HG03520 (cell line): Measurements from ENCODE around the gene DSCAM.
"Not testable (repeated sequence)": the region's sequence is repeated elsewhere in the genome, so short reads cannot be mapped to it uniquely, and the experiment has no call there.

Source experiments
- ATAC-seq: cut with Tn5 transposase; IDR thresholded peaks from one replicate; pipeline ENCODE4 v1.9.1; 2021; ENCODE audit warnings: mild to moderate bottlenecking, moderate library complexity; ENCODE audit not compliant: unreplicated experiment

The DSCAM gene

DNA sequence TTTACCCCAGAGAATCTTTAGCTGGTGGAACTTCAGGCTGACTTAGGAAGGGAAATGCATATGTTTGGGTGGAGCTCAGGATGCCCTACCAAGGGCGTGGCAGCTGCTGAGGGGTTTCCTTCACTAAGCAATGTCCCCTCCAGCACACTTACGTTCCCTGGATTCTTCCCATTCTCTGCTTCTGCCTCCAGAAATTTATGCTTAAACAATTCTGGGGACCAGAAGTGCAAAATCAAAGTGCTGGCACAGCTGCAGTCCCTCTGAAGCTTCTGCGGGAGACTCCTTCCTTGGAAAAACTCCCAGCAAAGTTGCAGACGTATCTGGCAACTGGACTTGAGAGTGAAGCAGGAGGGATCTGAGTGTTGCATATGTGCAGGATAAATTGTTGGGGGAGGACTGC lies 576.9 kb downstream of the DSCAM start:
- ATAC-seq, result no peak

DNA sequence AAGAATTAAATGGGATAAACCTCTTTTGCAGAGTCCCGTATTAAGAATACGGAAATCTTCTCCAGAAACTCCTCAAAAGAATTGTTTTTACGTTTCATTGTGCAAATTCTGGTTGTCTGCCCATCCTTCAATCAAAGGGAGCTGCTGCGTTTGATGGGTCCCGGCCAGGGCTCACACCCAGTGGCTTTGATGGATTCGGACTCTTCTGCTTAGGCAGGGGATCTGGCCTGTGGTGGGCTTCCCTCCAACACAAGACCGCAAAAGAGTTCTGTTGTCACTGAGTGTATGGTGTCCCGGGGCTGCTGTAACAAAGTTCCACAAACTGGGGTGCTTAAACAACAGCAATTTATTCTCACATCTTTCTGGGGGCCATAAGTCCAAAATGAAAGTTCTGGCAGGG lies 577.7 kb downstream of the DSCAM start:
- no peak for ATAC-seq

DNA sequence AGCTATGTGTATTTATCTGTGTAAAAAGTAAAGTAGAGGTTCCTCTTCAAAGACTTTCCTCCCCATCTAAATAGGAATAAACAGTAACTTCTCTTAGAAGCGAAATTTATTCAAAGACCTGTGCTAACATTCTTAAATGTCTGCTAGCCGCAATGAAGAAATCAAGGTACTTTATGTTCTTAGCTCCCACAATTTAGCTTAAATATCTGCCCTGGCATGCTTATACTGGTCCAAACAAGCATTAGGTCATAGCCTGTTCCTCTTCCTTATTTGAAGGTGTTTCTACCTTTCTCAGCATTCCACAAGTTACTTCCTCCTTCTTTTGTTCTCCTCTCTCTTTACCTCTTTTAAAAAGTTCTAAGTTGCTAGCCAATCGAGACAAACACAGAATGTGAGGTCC lies 588.5 kb downstream of the DSCAM start:
- not testable (repeated sequence) for ATAC-seq

DNA sequence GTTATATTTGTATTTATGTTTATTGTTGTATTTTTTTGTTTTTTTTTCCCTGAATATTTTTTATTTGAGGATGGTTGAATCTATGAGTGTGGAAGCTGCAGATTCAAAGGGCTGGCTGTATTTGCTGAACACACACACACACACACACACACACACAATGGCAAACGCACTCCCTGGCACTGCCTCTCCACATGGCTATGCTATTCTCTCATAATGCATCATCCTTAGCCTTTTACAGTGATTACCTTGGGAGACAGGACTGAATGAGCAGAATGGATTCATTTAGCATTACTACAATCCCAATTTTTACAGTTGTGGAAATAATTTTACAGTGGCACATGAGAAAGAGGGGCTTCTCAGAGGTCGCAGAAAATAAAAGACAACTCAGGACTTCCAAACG lies 589.6 kb downstream of the DSCAM start:
- no peak for ATAC-seq

DNA sequence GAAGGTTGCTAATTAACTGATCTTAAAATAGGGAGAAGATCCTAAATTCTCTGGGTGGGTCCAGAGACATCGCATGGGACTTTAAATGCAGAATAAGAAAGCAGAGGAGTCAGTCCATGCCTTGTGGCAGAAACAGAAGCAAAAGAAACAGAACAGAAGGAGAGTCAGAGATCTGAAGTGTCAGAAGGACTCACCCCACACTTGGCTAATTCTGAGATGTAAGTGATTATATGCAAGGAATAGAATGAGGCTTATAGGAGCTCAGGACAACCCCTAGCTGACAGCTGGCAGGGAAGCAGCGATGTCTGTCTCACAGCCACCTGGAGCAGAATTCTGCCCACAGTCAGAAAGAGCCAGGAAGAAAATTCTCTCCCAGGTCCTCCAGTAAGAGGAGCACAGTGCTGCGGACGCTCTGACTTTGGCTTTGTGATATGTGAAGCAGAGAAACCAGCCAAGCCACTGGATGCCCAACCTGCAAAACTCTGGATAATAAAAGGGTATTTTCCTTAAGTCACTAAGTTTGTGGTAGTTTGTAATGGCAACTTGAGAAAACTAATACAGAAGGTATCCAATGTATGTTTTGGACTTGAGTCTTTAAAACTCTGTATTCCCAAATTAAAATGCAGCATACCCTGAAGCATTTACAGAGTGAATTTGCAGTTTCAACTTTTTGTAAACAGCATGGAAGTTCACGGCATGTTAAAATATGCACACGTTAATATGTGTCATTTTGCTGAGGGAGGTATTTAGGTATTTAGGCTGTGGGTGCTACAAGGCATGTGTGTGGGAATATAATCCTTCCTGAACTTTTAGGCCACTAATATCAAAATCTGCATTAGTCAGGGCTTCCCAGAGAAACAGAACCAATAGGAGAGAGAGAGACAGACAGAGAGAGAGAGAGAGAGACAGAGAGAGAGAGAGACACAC lies 591.2 kb downstream of the DSCAM start:
- no peak for ATAC-seq

DNA sequence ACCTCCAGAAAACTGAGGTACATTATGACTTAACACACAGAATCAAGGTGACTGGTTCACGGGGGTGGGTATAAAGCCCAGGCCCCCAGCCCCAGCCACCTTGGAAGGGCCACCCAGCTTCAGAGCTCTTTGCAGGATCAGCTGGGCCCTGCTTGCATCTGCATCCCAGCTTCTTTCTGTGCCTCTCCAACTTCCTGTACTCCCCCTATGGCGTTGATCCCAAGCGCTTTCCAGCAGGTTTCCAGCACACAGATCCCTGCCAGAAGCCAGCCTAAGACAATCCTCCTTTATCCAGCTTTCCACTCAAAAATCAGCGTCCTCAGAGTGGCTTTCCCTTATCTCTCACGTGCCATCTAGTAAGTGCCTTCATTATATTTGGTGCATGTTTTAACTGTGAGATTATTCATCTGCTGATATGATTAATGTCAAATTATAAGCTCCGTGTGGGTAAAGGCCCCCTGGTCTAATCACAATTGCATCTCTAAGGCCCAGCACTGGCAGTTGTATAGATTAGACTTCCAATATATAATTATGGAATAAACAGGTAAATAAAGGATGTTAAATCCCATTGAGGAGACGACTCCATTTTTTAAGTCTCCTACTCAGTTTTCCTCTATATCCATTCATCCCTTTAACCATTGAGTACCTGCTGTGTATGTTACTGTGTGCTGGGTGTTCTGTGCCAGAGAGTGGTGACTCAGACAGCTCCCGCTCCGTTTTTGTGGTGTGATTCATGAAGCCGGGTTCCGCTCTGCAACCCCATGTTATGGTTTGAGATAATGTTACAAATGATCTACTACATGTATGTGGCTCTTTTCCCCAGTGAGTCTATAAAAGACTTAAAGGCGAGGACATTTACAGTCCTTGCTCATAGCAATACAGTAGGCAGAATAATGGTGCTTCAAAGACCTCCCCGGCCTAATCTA lies 592.2 kb downstream of the DSCAM start:
- ATAC-seq, result no peak

DNA sequence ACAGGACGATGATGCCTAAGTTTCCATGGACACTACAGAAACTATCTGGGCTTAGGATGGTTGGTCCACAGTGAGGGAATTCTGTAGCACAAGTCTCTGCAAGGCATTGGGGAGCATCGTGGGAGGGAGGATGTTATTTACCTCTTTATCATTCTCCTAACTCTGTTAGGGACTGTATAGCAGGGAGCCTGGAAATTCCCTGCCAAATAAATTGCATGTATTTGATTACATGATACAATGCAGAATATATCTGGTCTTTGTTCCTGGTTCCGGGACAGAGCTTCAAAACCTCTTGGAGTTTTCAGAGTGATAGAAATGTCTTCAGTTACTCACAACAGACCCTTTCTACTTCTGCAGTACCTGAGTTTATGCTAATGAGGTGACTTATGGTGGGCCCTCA lies 593.8 kb downstream of the DSCAM start:
- ATAC-seq, result no peak

DNA sequence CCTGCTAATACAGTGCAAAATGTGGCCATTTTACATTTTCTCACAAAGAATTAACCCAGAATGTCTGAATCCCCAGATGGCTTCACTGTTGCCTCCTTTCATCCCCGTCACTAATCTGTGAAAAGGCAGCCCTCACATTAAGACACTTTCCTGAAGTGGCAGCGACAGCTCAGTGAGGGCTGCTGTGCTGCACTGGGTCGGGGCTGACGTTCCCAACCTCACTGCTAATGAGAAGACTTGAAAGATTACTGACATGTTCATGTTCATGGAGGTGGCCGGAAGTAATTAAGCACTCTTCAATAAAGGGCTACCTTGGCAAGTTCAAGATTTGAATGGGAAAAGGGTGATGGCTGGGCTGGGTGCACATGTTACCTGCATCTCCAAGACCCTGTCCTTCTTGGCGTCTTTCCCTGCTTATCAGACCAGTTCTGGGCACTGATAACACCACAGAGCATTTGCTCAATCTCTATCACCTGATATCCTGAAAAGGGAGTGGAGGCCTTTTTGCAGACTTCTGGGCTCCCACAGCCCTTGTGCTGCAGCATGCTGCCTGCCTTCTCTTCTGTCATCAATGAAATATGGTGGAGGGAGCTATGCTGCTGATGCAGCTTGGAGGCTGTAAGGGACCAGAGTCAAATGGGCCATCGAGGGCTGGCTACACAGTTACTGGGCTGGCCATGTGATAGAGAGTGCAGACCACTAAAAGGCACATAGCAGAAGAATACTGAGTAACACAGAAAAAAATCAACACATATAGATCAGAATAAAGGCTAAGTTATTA lies 596.3 kb downstream of the DSCAM start:
- no peak for ATAC-seq

DNA sequence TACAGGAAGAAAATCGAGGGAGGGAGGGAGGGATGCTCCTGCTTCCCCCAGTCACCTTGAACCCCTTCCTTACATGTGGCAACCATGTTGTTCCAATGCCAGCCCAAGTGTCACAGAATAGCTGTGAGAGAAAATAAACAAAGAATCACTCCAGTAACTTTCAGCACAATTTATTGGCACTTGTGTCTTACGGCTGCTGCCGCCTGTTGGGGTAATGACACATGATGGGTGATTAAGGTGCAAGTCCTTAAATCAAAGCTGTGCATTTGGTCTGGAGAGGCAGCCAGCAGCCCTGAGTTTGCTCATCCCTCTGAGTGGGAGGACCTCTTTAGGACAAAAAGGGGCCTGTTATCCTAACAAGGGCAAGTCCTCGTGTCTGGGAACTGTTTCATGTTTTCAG lies 602.0 kb downstream of the DSCAM start:
- no peak for ATAC-seq

DNA sequence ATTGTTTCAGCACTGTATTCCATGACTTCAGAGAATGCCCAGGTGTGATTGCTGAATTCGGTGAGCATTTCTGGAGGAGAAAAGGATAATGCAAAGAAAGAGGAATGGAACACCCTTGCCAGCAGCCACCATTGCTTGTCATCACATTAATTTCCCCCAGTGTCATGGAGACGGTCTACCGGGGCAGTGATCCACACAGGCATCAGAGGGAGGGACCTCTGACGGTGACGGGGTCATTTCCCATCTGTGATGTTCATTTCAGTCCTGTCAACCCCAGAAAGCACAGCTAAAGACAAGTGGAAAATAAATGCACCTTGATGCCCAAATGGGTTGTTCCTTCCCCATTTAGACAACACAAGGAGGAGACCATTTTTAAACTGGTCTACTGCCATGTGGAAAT lies 603.3 kb downstream of the DSCAM start:
- ATAC-seq, result no peak

DNA sequence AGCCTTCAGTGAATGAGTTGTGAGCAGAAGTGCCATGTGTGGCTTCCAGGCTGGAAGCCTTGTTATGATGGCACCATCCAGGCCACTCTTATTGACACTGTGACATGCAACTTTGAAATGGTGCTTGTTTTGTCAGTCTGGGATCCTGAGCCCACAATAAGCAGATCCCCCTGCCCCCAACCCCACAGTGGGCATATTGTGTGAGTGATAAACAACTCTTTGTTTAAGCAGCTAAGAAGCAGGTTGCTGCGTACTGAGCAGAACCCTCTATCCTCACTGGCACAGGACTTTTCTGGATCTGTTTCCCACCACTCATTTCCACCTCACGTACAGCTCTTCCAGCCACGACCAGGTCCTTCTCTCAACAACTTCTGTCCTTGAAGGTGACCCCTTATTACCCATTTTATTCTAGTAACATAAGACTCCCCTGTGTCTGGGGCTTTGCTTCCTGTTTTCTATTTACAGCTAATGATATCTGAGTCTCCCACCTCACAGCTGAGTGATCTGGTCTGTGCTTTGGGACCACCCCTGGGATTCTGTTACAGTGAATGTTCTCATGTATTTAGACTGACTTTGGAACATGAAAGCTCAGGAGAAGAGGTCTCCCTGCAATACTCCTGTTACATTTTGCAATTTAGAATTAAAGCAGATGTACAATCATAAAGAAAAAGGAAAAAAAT lies 604.2 kb downstream of the DSCAM start:
- no peak for ATAC-seq

DNA sequence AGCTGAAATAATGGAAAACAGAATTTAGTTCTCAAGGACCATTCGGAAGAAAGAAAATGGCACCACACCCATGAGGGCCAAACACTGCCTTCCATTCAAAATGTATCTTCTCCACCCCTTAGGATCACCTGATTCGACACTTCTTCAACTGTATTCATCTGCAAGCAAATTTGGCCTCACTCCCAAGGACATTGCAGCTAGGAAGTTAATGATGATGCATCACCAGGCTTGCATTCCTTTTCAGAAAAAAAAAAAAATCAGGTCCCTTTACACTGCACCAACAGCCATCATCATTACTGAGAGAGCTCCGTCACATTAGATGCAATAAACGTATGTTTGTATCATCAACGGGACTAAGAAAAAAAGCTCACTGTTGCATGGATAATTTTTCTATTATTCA lies 611.4 kb downstream of the DSCAM start:
- ATAC-seq, result no peak

DNA sequence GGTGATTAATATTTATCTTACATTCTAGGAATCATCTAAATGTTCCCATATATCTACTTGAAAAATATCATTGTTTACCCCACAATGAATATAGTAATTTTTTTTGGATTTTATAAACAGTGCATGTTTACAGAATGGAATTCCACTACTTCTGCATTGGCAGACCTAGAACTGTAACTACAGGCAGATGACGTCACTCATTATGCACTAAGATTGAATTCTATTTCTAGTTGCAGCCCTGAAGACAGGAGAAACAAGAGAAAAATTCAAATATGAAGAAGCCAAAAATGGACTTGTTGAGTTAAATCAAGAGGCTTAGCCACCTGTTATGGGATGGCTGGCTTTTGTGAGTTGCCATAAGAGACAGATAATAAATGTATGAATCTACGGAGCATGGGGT lies 615.0 kb downstream of the DSCAM start:
- ATAC-seq, result no peak

DNA sequence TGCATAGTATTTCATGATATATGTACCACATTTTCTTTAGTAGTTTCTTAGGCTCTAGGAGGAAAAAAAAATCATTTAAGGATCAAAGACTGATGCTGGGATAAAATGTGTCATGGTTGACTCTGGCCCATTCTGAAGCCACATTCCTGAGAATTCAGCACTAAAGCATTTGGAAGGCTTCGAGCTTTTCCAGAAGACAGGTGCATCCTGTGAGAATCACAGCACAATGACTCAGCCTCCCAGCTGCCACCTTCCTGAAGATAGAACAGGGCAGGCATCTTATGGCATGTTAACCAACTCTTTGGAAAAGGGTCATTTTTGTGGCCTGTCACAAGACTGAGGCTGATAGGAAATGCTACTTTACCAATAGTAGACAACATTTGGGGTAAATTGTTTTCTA lies 619.9 kb downstream of the DSCAM start:
- no peak for ATAC-seq

DNA sequence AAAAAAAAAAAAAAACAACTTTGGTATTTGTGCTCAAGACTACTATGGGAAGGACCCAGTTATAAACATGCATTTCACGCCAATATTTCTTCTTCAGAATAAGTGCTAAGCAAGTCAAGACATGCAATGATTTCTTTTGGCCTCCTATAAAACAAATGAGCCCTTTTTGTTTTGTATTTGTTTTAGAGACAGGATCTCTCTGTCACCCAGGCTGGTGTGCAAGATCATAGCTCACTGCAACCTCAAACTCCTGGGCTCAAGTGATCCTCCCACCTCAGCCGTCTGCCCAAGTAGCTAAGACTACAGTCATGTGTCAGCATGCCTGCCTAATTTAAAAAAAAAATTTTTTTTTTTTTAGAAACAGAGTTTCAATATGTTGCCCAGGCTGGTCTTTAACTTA lies 631.0 kb downstream of the DSCAM start:
- ATAC-seq, result no peak

DNA sequence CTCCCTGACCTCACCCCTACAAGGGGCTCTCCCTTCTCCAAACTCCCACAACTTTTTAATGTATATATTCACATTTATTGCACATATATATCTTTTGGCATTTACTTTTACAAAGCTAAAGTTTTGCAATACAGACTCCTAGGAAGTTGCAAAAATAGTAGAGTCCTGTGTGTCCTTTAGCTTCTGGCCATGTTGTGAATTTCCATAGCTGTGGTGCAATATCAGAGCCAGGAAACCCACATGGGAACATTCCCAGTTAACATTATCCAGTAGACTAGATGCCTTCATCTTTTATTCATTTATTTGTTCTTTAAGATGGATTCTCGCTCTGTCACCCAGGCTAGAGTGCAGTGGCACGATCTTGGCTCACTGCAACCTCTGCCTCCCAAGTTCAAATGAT lies 636.7 kb downstream of the DSCAM start:
- no peak for ATAC-seq

DNA sequence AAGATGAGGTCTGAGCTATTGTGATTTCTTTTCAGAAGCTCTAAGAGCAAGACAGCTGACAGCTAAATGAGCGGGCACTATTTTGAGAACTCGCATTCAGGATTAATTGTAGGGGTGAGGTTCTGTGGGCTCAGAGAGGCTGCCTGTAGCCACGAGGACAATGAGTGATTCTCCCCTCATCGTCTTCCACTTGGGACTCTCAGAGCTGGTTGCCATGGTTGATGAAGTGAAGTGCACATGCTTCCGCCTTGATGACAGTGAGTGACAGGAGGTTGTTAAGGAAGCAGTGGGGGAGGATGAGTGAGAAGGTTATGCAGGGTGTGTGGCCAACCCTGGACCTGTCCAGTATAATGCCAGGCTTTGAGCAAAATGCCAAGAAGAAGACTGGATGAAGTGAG lies 638.0 kb downstream of the DSCAM start:
- no peak for ATAC-seq

DNA sequence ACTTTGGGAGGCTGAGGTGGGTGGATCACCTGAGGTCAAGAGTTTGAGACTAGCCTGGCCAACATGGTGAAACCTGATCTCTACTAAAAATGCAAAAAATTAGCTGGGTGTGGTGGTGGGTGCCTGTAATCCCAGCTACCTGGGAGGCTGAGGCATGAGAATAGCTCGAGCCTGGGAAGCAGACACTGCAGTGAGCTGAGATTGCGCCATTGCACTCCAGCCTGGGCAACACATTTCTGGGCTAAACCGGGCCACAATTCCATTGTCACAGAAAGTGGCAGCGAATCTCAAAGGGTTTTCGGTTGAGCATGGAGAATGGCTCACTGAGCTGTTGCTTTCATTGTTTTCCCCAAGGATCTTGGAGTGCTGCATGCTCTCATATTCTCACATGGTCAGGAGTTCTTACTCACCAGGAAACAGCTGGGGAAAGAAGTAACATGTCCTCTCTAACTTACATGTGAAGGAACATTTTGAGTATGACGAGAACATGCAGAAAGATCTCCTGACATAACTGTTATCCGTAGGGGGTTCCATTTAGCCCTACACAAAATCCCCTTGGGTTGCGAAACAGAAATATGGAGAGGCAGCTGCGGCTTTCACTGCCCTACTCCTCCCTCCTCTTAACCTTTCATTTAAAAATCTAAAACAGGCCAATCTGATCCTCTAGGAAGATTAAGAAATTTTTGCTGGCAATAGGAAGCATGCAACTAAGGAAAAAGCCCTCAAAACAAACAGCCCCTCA lies 638.6 kb downstream of the DSCAM start:
- ATAC-seq, result no peak

DNA sequence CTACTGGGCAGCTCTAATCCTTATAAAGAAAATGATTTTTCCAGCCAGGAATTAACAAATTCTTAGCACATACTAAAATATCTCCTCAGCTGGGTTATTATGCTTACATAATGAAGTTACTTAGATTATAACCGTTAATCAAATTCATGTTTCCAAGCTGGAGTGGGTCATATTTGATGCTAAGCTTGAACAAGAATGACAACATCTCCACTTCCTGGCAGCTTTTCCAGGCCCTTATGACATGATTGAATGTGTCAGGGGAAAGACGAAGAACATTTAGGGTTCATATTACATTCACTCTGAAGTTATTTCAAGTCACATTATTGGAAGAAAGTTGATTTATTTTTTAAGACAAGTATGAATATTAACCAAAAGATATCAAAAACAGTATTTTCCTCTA lies 646.0 kb downstream of the DSCAM start:
- ATAC-seq, result no peak

DNA sequence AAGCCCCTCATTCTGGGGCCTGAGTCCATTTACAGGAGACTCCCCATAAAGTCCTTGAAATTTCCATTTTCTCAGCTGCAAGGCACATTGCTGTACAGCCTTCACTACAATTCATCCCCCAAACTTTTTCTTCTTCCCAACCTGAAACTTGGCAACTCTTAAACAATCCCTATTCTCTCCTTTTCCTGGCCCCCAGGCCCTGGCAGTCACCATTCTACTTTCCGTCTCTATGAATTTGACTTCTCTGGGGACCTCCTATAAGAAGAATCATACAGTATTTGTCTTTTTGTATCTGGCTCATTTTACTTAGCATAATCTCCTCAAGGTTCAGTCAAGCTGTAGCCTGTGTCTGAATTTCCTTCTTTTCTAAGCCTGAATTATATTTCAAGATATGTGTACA lies 646.8 kb downstream of the DSCAM start:
- no peak for ATAC-seq
